Neural cell (in vitro differentiated cells): ENCODE results near the gene LCE3C. TPM values are rescaled to one million over a fixed set of nuclear protein-coding genes. Genes with fewer than 3 reads are reported as not detected.

Experiments
- H2AFZ ChIP-seq: fragments of 200-600, 300-800 bp; sonication (generic), shearing (Covaris generic); 2 replicates; pipeline ENCODE4 v1.6.0; 2014; ENCODE audit warnings: low read depth, mild to moderate bottlenecking, antibody characterized with exemption, low read length, moderate library complexity
- H3F3A ChIP-seq: fragments of 200-600 bp; shearing (Covaris generic); 2 replicates; pipeline ENCODE4 v1.6.1; 2016; ENCODE audit warnings: mild to moderate bottlenecking, moderate library complexity, mixed read lengths, antibody characterized with exemption, low read length; ENCODE audit not compliant: insufficient read depth, poor library complexity, severe bottlenecking
- H3K27ac ChIP-seq: fragments of 200-600, 300-800 bp; sonication (generic), shearing (Covaris generic); 2 replicates; pipeline ENCODE4 v1.5.1; 2014; ENCODE audit warnings: mild to moderate bottlenecking, low read length, moderate library complexity
- H3K27me3 ChIP-seq: fragments of 300-800, 200-600 bp; sonication (generic), shearing (Covaris generic); 2 replicates; pipeline ENCODE4 v1.6.0; 2014; ENCODE audit warnings: mild to moderate bottlenecking, low read depth, low read length, moderate library complexity; ENCODE audit not compliant: insufficient read depth
- H3K36me3 ChIP-seq: fragments of 300-800, 200-600 bp; sonication (generic), shearing (Covaris generic); 2 replicates; pipeline ENCODE4 v1.5.1; 2014; ENCODE audit warnings: mild to moderate bottlenecking, antibody characterized with exemption, low read length, moderate library complexity; ENCODE audit not compliant: insufficient read depth
- H3K4me2 ChIP-seq: fragments of 300-800, 200-600 bp; sonication (generic), shearing (Covaris generic); 2 replicates; pipeline ENCODE4 v1.6.0; 2014; ENCODE audit warnings: mild to moderate bottlenecking, low read length
- H3K4me3 ChIP-seq: fragments of 300-800, 200-600 bp; sonication (generic), shearing (Covaris generic); 2 replicates; pipeline ENCODE4 v1.5.1; 2014; ENCODE audit warnings: mild to moderate bottlenecking, low read length, moderate library complexity
- H3K79me2 ChIP-seq: fragments of 200-600 bp; shearing (Covaris generic); replicated peaks from 2 replicates; pipeline ENCODE4 v1.6.0; 2014; ENCODE audit warnings: mild to moderate bottlenecking, low read length, moderate library complexity; ENCODE audit not compliant: insufficient read depth
- H3K9ac ChIP-seq: fragments of 300-800, 200-600 bp; sonication (generic), shearing (Covaris generic); 2 replicates; pipeline ENCODE4 v1.6.1; 2016; ENCODE audit warnings: mild to moderate bottlenecking, low read length, mixed read lengths
- H3K9me2 ChIP-seq: fragments of 200-600 bp; shearing (Covaris generic); 2 replicates; pipeline ENCODE4 v1.6.1; 2016; ENCODE audit warnings: mild to moderate bottlenecking, low read length, mixed read lengths; ENCODE audit not compliant: insufficient read depth
- H3K9me3 ChIP-seq: fragments of 200-600, 300-800 bp; sonication (generic), shearing (Covaris generic); 2 replicates; pipeline ENCODE4 v1.6.1; 2016; ENCODE audit warnings: mild to moderate bottlenecking, mixed run types, low read length, moderate library complexity, mixed read lengths
- H4K20me1 ChIP-seq: fragments of 200-600 bp; shearing (Covaris generic); 2 replicates; pipeline ENCODE4 v1.6.1; 2016; ENCODE audit warnings: mild to moderate bottlenecking, mixed run types; ENCODE audit not compliant: insufficient read depth
- EP300 ChIP-seq: fragments of 450-650 bp; conservative IDR thresholded peaks from 2 replicates; pipeline ENCODE4 v1.6.1; 2014; ENCODE audit warnings: antibody characterized with exemption, mild to moderate bottlenecking, moderate library complexity; ENCODE audit not compliant: poor library complexity, severe bottlenecking
- EZH2 ChIP-seq: fragments of 200-600, 300-800 bp; shearing (Covaris generic), sonication (generic); IDR thresholded peaks from 2 replicates; pipeline ENCODE4 v1.6.1; 2014; ENCODE audit warnings: antibody characterized with exemption, low read length, borderline replicate concordance, mild to moderate bottlenecking; ENCODE audit not compliant: insufficient read depth, poor library complexity, severe bottlenecking
- MXI1 ChIP-seq: fragments of 450-650 bp; conservative IDR thresholded peaks from 2 replicates; pipeline ENCODE4 v1.6.1; 2014; ENCODE audit warnings: antibody characterized with exemption, mild to moderate bottlenecking; ENCODE audit not compliant: poor library complexity, severe bottlenecking
- POLR2AphosphoS5 ChIP-seq: IDR thresholded peaks from 2 replicates; pipeline ENCODE4 v1.6.1; 2012
- RAD21 ChIP-seq: fragments of 450-650 bp; conservative IDR thresholded peaks from 2 replicates; pipeline ENCODE4 v1.6.1; 2014; ENCODE audit warnings: antibody characterized with exemption, mild to moderate bottlenecking, moderate library complexity
- SMC3 ChIP-seq: fragments of 450-650 bp; conservative IDR thresholded peaks from 2 replicates; pipeline ENCODE4 v1.6.1; 2014; ENCODE audit warnings: antibody characterized with exemption, mild to moderate bottlenecking, moderate library complexity; ENCODE audit not compliant: poor library complexity
- TAF1 ChIP-seq: IDR thresholded peaks from 2 replicates; pipeline ENCODE4 v1.6.1; 2012; ENCODE audit warnings: low read depth
- polyA minus RNA-seq: library from RNA; depleted of rRNA, polyadenylated mRNA; stranded (reverse); fragments of >200 nt; gene quantifications from 2 replicates; pipeline ENCODE4 v1.2.3, GENCODE V29; 2014
- polyA plus RNA-seq: library from polyadenylated mRNA; depleted of rRNA; stranded (reverse); fragments of >200 nt; gene quantifications from 2 replicates; pipeline ENCODE4 v1.2.3, GENCODE V29; 2014
- TF ChIP-seq, protein P1 (sequence below): IDR thresholded peaks from 2 replicates; pipeline ENCODE4 v1.6.1; 2012; ENCODE audit warnings: borderline replicate concordance
- TF ChIP-seq, protein P2 (sequence below): fragments of 450-650 bp; IDR thresholded peaks from 2 replicates; pipeline ENCODE4 v1.5.1; 2014; ENCODE audit warnings: antibody characterized with exemption, mild to moderate bottlenecking, moderate library complexity; ENCODE audit not compliant: poor library complexity, severe bottlenecking

LCE3C gene
- polyA plus RNA-seq (not detected in 2 replicates), polyA minus RNA-seq (not detected in 2 replicates)

GRCh38 chr1:152599934-152600333, at the start of gene LCE3C:
TSS of gene LCE3C (plus strand) at chr1:152600234. CDS start at chr1:152600732, 498 bp downstream.
- H3K9ac ChIP-seq = no peak within 1 kb of the TSS
- H4K20me1 ChIP-seq = no peaks in the 10 kb centered on the region
- H3K9me3 ChIP-seq = no peaks in the 10 kb centered on the region
- TF ChIP-seq, protein P1, sequence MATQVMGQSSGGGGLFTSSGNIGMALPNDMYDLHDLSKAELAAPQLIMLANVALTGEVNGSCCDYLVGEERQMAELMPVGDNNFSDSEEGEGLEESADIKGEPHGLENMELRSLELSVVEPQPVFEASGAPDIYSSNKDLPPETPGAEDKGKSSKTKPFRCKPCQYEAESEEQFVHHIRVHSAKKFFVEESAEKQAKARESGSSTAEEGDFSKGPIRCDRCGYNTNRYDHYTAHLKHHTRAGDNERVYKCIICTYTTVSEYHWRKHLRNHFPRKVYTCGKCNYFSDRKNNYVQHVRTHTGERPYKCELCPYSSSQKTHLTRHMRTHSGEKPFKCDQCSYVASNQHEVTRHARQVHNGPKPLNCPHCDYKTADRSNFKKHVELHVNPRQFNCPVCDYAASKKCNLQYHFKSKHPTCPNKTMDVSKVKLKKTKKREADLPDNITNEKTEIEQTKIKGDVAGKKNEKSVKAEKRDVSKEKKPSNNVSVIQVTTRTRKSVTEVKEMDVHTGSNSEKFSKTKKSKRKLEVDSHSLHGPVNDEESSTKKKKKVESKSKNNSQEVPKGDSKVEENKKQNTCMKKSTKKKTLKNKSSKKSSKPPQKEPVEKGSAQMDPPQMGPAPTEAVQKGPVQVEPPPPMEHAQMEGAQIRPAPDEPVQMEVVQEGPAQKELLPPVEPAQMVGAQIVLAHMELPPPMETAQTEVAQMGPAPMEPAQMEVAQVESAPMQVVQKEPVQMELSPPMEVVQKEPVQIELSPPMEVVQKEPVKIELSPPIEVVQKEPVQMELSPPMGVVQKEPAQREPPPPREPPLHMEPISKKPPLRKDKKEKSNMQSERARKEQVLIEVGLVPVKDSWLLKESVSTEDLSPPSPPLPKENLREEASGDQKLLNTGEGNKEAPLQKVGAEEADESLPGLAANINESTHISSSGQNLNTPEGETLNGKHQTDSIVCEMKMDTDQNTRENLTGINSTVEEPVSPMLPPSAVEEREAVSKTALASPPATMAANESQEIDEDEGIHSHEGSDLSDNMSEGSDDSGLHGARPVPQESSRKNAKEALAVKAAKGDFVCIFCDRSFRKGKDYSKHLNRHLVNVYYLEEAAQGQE = no peak
- TF ChIP-seq SMC3 (no peak), TAF1 (no peak), RAD21 (no peak), EZH2 (no peak), MXI1 (no peak), POLR2AphosphoS5 (no peak), EP300 (no peak)
- TF ChIP-seq, protein P2, sequence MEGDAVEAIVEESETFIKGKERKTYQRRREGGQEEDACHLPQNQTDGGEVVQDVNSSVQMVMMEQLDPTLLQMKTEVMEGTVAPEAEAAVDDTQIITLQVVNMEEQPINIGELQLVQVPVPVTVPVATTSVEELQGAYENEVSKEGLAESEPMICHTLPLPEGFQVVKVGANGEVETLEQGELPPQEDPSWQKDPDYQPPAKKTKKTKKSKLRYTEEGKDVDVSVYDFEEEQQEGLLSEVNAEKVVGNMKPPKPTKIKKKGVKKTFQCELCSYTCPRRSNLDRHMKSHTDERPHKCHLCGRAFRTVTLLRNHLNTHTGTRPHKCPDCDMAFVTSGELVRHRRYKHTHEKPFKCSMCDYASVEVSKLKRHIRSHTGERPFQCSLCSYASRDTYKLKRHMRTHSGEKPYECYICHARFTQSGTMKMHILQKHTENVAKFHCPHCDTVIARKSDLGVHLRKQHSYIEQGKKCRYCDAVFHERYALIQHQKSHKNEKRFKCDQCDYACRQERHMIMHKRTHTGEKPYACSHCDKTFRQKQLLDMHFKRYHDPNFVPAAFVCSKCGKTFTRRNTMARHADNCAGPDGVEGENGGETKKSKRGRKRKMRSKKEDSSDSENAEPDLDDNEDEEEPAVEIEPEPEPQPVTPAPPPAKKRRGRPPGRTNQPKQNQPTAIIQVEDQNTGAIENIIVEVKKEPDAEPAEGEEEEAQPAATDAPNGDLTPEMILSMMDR = no peak
- no peaks in the 10 kb centered on the region for H3K27me3 ChIP-seq
- no peak within 1 kb of the TSS for H3K4me3 ChIP-seq
- H3K36me3 ChIP-seq = no peaks in the 10 kb centered on the region
- H3K27ac ChIP-seq = no peak within 1 kb of the TSS
- no peaks in the 10 kb centered on the region for H3F3A ChIP-seq
- no peak within 1 kb of the TSS for H3K4me2 ChIP-seq
- H3K79me2 ChIP-seq = no peaks in the 10 kb centered on the region
- H2AFZ ChIP-seq = no peak within 1 kb of the TSS
- no peaks in the 10 kb centered on the region for H3K9me2 ChIP-seq

- no peaks in the 10 kb centered on the region for H3K9me3 ChIP-seq
- TF ChIP-seq EP300 = no peak
- no peak for TF ChIP-seq SMC3
- TF ChIP-seq EZH2 = no peak
- TF ChIP-seq TAF1 = no peak
- TF ChIP-seq, protein P2 = no peak
- TF ChIP-seq, protein P1 = no peak
- TF ChIP-seq MXI1 = no peak
- no peak for TF ChIP-seq POLR2AphosphoS5
- no peak for TF ChIP-seq RAD21
Observed at GRCh38 chr1:152565115-152565514, 34.9 kb upstream of the LCE3C start.

More at GRCh38 chr1:152565115-152565514, 34.9 kb upstream of the LCE3C start:
- no peaks in the 10 kb centered on the region for H3K9me2 ChIP-seq
- no peak overlapping the region for H3K9ac ChIP-seq
- H3K36me3 ChIP-seq = no peaks in the 10 kb centered on the region
- H3K4me3 ChIP-seq = no peak overlapping the region
- H2AFZ ChIP-seq = no peak overlapping the region
- H3K27me3 ChIP-seq = no peaks in the 10 kb centered on the region
- no peaks in the 10 kb centered on the region for H3F3A ChIP-seq
- no peaks in the 10 kb centered on the region for H4K20me1 ChIP-seq
- no peak overlapping the region for H3K4me2 ChIP-seq
- no peaks in the 10 kb centered on the region for H3K79me2 ChIP-seq
- H3K27ac ChIP-seq = no peak overlapping the region
